Measurements from ENCODE around the gene TMEM256. TPM values are rescaled to one million over a fixed set of nuclear protein-coding genes. Genes with fewer than 3 reads are reported as not detected.

The TMEM256 gene
- polyA plus RNA-seq: 148 and 161 TPM in 2 replicates

GRCh38 chr17:7403977-7404736 is at the start of gene TMEM256:
Gene TMEM256 (minus strand): TSS chr17:7404097. CDS start chr17:7404084, 13 bp downstream.

GRCh38 chr17:7444682-7445618 is 41.1 kb upstream of the TMEM256 start, which contains the start of gene CHRNB1:
Gene CHRNB1 (plus strand): TSS chr17:7445061. CDS start chr17:7445128, 67 bp downstream.

DNA sequence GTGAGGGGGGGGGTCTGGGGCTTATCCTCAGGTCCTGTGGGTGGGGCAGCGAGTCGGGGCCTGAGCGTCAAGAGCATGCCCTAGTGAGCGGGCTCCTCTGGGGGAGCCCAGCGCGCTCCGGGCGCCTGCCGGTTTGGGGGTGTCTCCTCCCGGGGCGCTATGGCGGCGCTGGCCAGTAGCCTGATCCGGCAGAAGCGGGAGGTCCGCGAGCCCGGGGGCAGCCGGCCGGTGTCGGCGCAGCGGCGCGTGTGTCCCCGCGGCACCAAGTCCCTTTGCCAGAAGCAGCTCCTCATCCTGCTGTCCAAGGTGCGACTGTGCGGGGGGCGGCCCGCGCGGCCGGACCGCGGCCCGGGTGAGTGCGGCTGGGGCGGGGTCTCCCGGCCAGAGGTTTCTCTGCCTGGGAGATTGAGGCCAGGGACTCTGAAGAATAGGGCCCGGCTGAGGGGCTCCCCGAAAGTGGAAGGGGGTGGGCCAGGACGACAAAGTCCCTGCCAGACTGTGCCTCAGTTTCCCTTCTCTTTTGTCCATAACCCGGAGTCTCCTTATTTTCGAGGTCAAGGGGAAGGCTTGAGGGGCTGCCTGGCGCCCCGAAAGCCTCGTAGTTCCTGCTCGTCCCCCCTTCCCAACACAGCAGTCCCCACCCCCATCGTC is 35.7 kb upstream of the TMEM256 start, which contains the start of gene FGF11:
FGF11 (plus strand) TSS at position 51 of the 651 bp plus-strand sequence; CDS start at position 160, 109 bp downstream.

DNA sequence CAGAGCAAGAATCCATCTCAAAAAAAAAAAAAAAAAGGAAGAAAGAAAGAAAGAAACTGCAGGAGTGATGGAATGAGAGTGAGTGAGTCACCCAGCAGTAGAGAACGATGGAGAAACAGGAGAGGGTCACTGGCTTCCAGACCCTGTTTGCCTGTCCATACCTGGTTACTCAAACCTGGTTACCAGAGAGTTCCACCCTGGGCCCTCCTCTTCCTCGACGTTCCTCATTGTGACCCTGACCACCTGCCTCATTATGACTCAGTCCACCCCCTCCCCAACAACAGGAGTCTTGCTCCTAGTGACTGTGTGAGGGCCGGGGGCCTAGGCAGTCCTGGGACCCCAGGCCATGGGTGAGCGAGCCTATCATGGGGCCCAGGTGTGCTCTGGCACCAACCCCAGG is 24.7 kb upstream of the TMEM256 start, which contains the start of gene SPEM3:
SPEM3 (plus strand) TSS at position 301 of the 400 bp plus-strand sequence; CDS start at position 347, 46 bp downstream.

DNA sequence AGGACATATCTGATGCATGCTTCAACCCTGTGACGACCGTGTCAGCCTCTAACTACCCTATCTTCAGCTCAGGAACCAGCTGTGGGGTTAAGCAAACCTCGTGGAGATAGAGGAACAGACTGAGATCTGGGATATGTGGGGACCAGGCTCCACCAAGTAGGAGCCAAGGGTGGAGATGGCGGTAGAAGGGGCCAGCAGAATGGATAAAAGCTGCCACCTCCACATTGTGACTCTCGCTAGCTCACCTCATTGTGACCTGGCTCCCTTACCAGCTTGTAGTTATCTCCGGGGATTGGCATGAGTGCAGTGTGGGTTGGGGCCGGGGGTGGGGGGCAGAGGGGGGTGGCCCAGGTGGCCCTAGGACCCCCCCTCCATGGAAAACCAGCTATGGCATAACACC is 21.4 kb upstream of the TMEM256 start, which contains the start of gene SPEM2:
SPEM2 (plus strand) TSS at position 301 of the 400 bp plus-strand sequence; CDS start at position 374, 73 bp downstream.

GRCh38 chr17:7419819-7420610 is 16.1 kb upstream of the TMEM256 start, which contains the start of gene SPEM1:
Gene SPEM1 (plus strand): TSS chr17:7420324. CDS start chr17:7420385, 61 bp downstream.

GRCh38 chr17:7407485-7408251 is 3.8 kb upstream of the TMEM256 start, which contains the start of gene NLGN2:
Gene NLGN2 (plus strand): TSS chr17:7407845. CDS start chr17:7408256, 411 bp downstream.

GRCh38 chr17:7394452-7395191 is 9.3 kb downstream of the TMEM256 start, which contains the start of gene PLSCR3:
Gene PLSCR3 (minus strand): TSS chr17:7394525. CDS start chr17:7394110, 415 bp downstream.

GRCh38 chr17:7380855-7381683 is 22.8 kb downstream of the TMEM256 start, which contains the start of gene TNK1:
Gene TNK1 (plus strand): TSS chr17:7381089. CDS start chr17:7382927, 1,838 bp downstream.

DNA sequence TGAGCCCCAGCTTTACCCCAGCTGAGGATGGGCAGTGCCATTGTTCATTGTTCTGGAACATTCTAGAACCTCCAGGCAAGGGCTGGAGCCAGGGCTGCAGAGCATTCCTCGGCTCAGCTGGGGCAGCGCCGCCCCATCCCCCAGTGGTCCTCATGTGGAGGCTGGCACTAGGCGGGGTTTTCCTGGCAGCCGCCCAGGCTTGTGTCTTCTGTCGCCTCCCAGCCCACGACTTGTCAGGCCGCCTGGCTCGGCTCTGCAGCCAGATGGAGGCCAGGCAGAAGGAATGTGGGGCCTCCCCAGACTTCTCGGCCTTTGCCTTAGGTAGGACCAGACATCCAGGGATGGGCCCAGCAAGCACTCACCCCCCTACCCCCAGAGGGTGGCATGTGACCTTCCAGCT is 48.8 kb downstream of the TMEM256 start, which contains the start of gene TMEM95:
TMEM95 (plus strand) TSS at position 104 of the 400 bp plus-strand sequence; CDS start at position 153, 49 bp downstream.

Other genes with a start within 250 kb of the TMEM256 start
- gene ASGR1, start 224.7 kb downstream of the TMEM256 start, polyA plus RNA-seq: 1.7 and 5.0 TPM in 2 replicates
- gene DLG4, start 184.3 kb downstream of the TMEM256 start, polyA plus RNA-seq: 1.7 and 3.0 TPM in 2 replicates
- 50.1 and 52.5 TPM in 2 replicates for gene ACADVL, start 184.2 kb downstream of the TMEM256 start, polyA plus RNA-seq
- gene DVL2, start 169.6 kb downstream of the TMEM256 start, polyA plus RNA-seq: 0.91 and 1.8 TPM in 2 replicates
- gene PHF23, start 164.6 kb downstream of the TMEM256 start, polyA plus RNA-seq: 8.9 and 12.1 TPM in 2 replicates
- 235 and 613 TPM in 2 replicates for gene GABARAP, start 161.6 kb downstream of the TMEM256 start, polyA plus RNA-seq
- 9.3 and 15.5 TPM in 2 replicates for gene CTDNEP1, start 152.4 kb downstream of the TMEM256 start, polyA plus RNA-seq
- gene ELP5, start 151.9 kb downstream of the TMEM256 start, polyA plus RNA-seq: 15.8 and 16.6 TPM in 2 replicates
- not detected in 2 replicates for gene CLDN7, start 141.6 kb downstream of the TMEM256 start, polyA plus RNA-seq
- not detected in 2 replicates for gene SLC2A4, start 122.4 kb downstream of the TMEM256 start, polyA plus RNA-seq
- not detected in 2 replicates for gene YBX2, start 109.5 kb downstream of the TMEM256 start, polyA plus RNA-seq
- gene EIF5A, start 96.5 kb downstream of the TMEM256 start, polyA plus RNA-seq: 41.6 and 47.0 TPM in 2 replicates
- 42.5 and 54.6 TPM in 2 replicates for gene GPS2, start 88.7 kb downstream of the TMEM256 start, polyA plus RNA-seq
- gene NEURL4, start 74.8 kb downstream of the TMEM256 start, polyA plus RNA-seq: 0.34 TPM in 1 of 2 replicates, not detected in the other
- 4.1 and 5.8 TPM in 2 replicates for gene ACAP1, start 67.6 kb downstream of the TMEM256 start, polyA plus RNA-seq
- not detected in 2 replicates for gene KCTD11, start 51.9 kb downstream of the TMEM256 start, polyA plus RNA-seq
- gene TMEM95, start 48.9 kb downstream of the TMEM256 start, polyA plus RNA-seq: not detected in 2 replicates
- gene TNK1, start 23.0 kb downstream of the TMEM256 start, polyA plus RNA-seq: 0.15 TPM in 1 of 2 replicates, not detected in the other
- gene PLSCR3, start 9.6 kb downstream of the TMEM256 start, polyA plus RNA-seq: 1.3 and 1.8 TPM in 2 replicates
- 6.6 and 13.0 TPM in 2 replicates for gene NLGN2, start 3.7 kb upstream of the TMEM256 start, polyA plus RNA-seq
- not detected in 2 replicates for gene SPEM1, start 16.2 kb upstream of the TMEM256 start, polyA plus RNA-seq
- gene SPEM2, start 21.5 kb upstream of the TMEM256 start, polyA plus RNA-seq: not detected in 2 replicates
- not detected in 2 replicates for gene SPEM3, start 24.8 kb upstream of the TMEM256 start, polyA plus RNA-seq
- gene TMEM102, start 31.3 kb upstream of the TMEM256 start, polyA plus RNA-seq: not detected in 2 replicates
- gene FGF11, start 35.4 kb upstream of the TMEM256 start, polyA plus RNA-seq: 1.2 and 2.0 TPM in 2 replicates
- gene CHRNB1, start 41.0 kb upstream of the TMEM256 start, polyA plus RNA-seq: 14.7 and 16.0 TPM in 2 replicates
- gene ZBTB4, start 75.5 kb upstream of the TMEM256 start, polyA plus RNA-seq: 9.2 and 9.5 TPM in 2 replicates
- not detected in 2 replicates for gene SLC35G6, start 77.3 kb upstream of the TMEM256 start, polyA plus RNA-seq
- 6.4 and 7.7 TPM in 2 replicates for gene POLR2A, start 80.3 kb upstream of the TMEM256 start, polyA plus RNA-seq
- gene TNFSF12, start 145.0 kb upstream of the TMEM256 start, polyA plus RNA-seq: 1.9 and 5.1 TPM in 2 replicates
- gene TNFSF13, start 154.7 kb upstream of the TMEM256 start, polyA plus RNA-seq: 0.28 TPM in 1 of 2 replicates, not detected in the other
- gene SENP3, start 157.8 kb upstream of the TMEM256 start, polyA plus RNA-seq: 2.3 and 3.2 TPM in 2 replicates
- gene CD68, start 175.5 kb upstream of the TMEM256 start, polyA plus RNA-seq: 0.63 TPM in 1 of 2 replicates, not detected in the other
- gene MPDU1, start 179.8 kb upstream of the TMEM256 start, polyA plus RNA-seq: 14.2 and 26.1 TPM in 2 replicates
- 5.0 and 6.3 TPM in 2 replicates for gene SOX15, start 186.0 kb upstream of the TMEM256 start, polyA plus RNA-seq
- 7.1 and 20.3 TPM in 2 replicates for gene FXR2, start 210.8 kb upstream of the TMEM256 start, polyA plus RNA-seq
- 107 and 126 TPM in 2 replicates for gene SAT2, start 223.7 kb upstream of the TMEM256 start, polyA plus RNA-seq
- 2.5 TPM in 1 of 2 replicates, not detected in the other for gene SHBG, start 226.0 kb upstream of the TMEM256 start, polyA plus RNA-seq
- gene ATP1B2, start 246.8 kb upstream of the TMEM256 start, polyA plus RNA-seq: 56.0 and 70.0 TPM in 2 replicates